SK-N-SH treated with all-trans-retinoic acid at 6 μM for 48 hours (cell line): Measurements from ENCODE around the gene TRAPPC1.

Experiments
- ATAC-seq: fragments of 200-7000 bp; cut with Tn5 transposase; 3 replicates; pipeline ENCODE4 v1.9.1; 2020; ENCODE audit warnings: mild to moderate bottlenecking, moderate library complexity
- ARNTL ChIP-seq: fragments of 450-650 bp; formaldehyde crosslinking; IDR thresholded peaks from 2 replicates; pipeline ENCODE4 v1.5.0; 2020; ENCODE audit warnings: low read depth, mild to moderate bottlenecking, moderate library complexity, borderline replicate concordance
- ZC3H10 ChIP-seq: fragments of 250-450 bp; sonication (Bioruptor Pico); IDR thresholded peaks from 2 replicates; pipeline ENCODE4 v1.5.1; 2021; ENCODE audit warnings: mild to moderate bottlenecking, moderate library complexity
- ZFP3 ChIP-seq: fragments of 250-450 bp; sonication (Bioruptor Pico); IDR thresholded peaks from 2 replicates; pipeline ENCODE4 v1.5.0; 2020; ENCODE audit warnings: mild to moderate bottlenecking, moderate library complexity
- ZNF70 ChIP-seq: fragments of 450-650 bp; formaldehyde crosslinking; IDR thresholded peaks from 2 replicates; pipeline ENCODE4 v1.5.0; 2020; ENCODE audit warnings: mild to moderate bottlenecking, moderate library complexity
- TF ChIP-seq, protein P1 (sequence below): fragments of 250-450 bp; sonication (Bioruptor Pico); IDR thresholded peaks from 2 replicates; pipeline ENCODE4 v1.5.0; 2020; ENCODE audit warnings: mild to moderate bottlenecking, moderate library complexity

TRAPPC1 gene

DNA sequence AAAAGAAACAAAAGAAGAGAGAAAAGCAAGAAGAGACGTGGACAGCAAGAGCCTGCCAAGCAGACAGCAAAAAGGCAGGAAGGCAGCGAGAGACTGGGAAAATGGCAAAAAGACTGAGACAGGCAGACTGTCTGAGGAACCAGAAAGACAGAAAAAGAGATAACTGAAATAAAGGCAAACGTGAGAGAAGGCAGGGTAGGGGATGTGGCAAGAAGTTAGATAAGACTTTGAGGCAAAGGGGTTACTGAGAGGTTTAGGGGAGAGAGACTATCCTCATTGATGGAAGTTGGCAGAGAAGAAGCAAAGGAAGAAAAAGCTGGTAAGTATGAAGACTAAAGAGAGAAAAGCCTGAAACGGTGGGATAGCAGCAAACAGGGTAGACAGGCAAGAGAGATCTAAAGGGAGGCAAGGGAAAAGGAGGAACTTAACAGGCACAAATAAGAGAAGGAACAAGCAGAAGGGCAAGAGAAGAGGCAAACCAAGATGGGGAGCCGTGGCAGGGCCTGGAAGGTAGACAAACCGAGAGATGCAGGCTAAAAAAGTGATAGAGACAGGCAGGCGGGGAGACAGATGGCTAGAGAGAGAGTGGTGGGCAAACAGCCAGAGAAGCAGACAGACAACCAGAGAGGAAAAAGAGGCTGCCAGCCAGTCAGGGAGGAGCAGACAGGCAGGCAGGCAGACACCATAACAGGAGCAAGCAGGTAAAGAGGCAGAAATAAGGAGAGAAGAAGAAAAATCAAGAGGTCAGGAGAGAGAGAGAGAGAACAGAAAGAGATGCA, 50.3 kb downstream of the TRAPPC1 start:
- TF ChIP-seq ZFP3 (CRISPR knock-in tag) (no peak; the same call in 1 of the 2 replicates), ARNTL (CRISPR knock-in tag) (no peak), ZNF70 (no peak), ZC3H10 (CRISPR knock-in tag) (no peak)
- TF ChIP-seq, protein P1, sequence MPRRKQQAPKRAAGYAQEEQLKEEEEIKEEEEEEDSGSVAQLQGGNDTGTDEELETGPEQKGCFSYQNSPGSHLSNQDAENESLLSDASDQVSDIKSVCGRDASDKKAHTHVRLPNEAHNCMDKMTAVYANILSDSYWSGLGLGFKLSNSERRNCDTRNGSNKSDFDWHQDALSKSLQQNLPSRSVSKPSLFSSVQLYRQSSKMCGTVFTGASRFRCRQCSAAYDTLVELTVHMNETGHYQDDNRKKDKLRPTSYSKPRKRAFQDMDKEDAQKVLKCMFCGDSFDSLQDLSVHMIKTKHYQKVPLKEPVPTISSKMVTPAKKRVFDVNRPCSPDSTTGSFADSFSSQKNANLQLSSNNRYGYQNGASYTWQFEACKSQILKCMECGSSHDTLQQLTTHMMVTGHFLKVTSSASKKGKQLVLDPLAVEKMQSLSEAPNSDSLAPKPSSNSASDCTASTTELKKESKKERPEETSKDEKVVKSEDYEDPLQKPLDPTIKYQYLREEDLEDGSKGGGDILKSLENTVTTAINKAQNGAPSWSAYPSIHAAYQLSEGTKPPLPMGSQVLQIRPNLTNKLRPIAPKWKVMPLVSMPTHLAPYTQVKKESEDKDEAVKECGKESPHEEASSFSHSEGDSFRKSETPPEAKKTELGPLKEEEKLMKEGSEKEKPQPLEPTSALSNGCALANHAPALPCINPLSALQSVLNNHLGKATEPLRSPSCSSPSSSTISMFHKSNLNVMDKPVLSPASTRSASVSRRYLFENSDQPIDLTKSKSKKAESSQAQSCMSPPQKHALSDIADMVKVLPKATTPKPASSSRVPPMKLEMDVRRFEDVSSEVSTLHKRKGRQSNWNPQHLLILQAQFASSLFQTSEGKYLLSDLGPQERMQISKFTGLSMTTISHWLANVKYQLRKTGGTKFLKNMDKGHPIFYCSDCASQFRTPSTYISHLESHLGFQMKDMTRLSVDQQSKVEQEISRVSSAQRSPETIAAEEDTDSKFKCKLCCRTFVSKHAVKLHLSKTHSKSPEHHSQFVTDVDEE (CRISPR knock-in tag), result no peak
- ATAC-seq, result peak; percentile 32
